GM12878 (cell line): ENCODE results near the gene ETV3L.

Experiments used
- CBX3 ChIP-seq: fragments of 200-600 bp; sonication (generic); IDR thresholded peaks from 2 replicates; pipeline ENCODE4 v1.6.1; 2016; ENCODE audit warnings: low read depth, borderline replicate concordance
- CHD2 ChIP-seq: IDR thresholded peaks from 2 replicates; pipeline ENCODE4 v1.6.1; 2011; ENCODE audit warnings: low read depth, low read length, improper control_type of control experiment, borderline replicate concordance
- CTCF ChIP-seq, 3 experiments: IDR thresholded peaks in 2 of 3; conservative IDR thresholded peaks in 1 of 3; 2 replicates each; pipeline ENCODE4 v1.5.1; 2011; ENCODE audit warnings: low read depth in 3 of 3, low read length in 3 of 3, mild to moderate bottlenecking in 3 of 3, control low read depth in 2 of 3, moderate library complexity in 2 of 3, inconsistent platforms in 1 of 3, mixed read lengths in 1 of 3; ENCODE audit not compliant: control insufficient read depth in 2 of 3, insufficient read depth in 1 of 3; ENCODE audit errors: extremely low read depth in 1 of 3
- GABPA ChIP-seq: IDR thresholded peaks from 2 replicates; pipeline ENCODE4 v1.6.1; 2014; ENCODE audit warnings: antibody characterized with exemption, low read depth, mild to moderate bottlenecking, inconsistent platforms
- JUNB ChIP-seq: IDR thresholded peaks from 2 replicates; pipeline ENCODE4 v1.6.1; 2016; ENCODE audit warnings: antibody characterized with exemption, mild to moderate bottlenecking
- POLR2A ChIP-seq: IDR thresholded peaks from 2 replicates; pipeline ENCODE4 v1.6.1; 2011; ENCODE audit warnings: low read depth, mild to moderate bottlenecking, low read length
- SP1 ChIP-seq: IDR thresholded peaks from one replicate; pipeline ENCODE4 v1.6.1; 2011; ENCODE audit warnings: low read depth, low read length
- TARDBP ChIP-seq: IDR thresholded peaks from 2 replicates; pipeline ENCODE4 v1.6.1; 2016; ENCODE audit warnings: borderline replicate concordance
- TCF12 ChIP-seq: IDR thresholded peaks from 2 replicates; pipeline ENCODE4 v1.6.1; 2011; ENCODE audit warnings: low read depth, mild to moderate bottlenecking, low read length
- YY1 ChIP-seq: IDR thresholded peaks from 2 replicates; pipeline ENCODE4 v1.6.1; 2011; ENCODE audit warnings: low read depth, mild to moderate bottlenecking, low read length
- ZBTB11 ChIP-seq: fragments of 450-650 bp; formaldehyde crosslinking; IDR thresholded peaks from 2 replicates; pipeline ENCODE4 v1.5.0; 2022; ENCODE audit warnings: mild to moderate bottlenecking, missing genetic modification characterization
- ZNF687 ChIP-seq: fragments of 450-650 bp; IDR thresholded peaks from 2 replicates; pipeline ENCODE4 v1.6.1; 2017; ENCODE audit warnings: mild to moderate bottlenecking, moderate library complexity

- TF ChIP-seq CBX3 (no peak), TCF12 (no peak), POLR2A (no peak), CTCF (IDR thresholded peaks at IDR 0.05 in 2 of 3, conservative IDR thresholded peaks at IDR 0.05 in 1 of 3; ENCODE audit: control insufficient read depth in 2 of 3, extremely low read depth in 1 of 3, insufficient read depth in 1 of 3, low read depth in 3 of 3, low read length in 3 of 3) (peak in 1 of 3 experiments; percentile 16; a peak in 1 of 6 replicates), ZNF687 (no peak), TARDBP (no peak), SP1 (no peak), YY1 (0 out of 2 replicates have a peak, but pooled peaks have one; percentile 10), CHD2 (no peak), JUNB (no peak), GABPA (no peak), ZBTB11 (no peak)
These were observed 36.5 kb upstream of the ETV3L start for GRCh38 chr1:157136133-157136532.
